Progenitor cell of endocrine pancreas (in vitro differentiated cells): ENCODE results near the gene SLC24A4. TPM values are rescaled to one million over a fixed set of nuclear protein-coding genes. Genes with fewer than 3 reads are reported as not detected.
A peak's percentile ranks its signal among the peaks of the same experiment; 100 is the strongest.

Source experiments
- DNase-seq: peaks from one replicate; pipeline ENCODE4 v3.0.0; 2021; ENCODE audit warnings: low spot score; ENCODE audit not compliant: unreplicated experiment
- H3K27ac Mint-ChIP-seq: 2 replicates; pipeline ENCODE4 v1.8.0; 2021; ENCODE audit warnings: mild to moderate bottlenecking, moderate library complexity, mixed read lengths
- H3K27me3 Mint-ChIP-seq: 2 replicates; pipeline ENCODE4 v1.8.0; 2021; ENCODE audit warnings: mixed read lengths
- H3K36me3 Mint-ChIP-seq: 2 replicates; pipeline ENCODE4 v1.8.0; 2022; ENCODE audit warnings: mixed read lengths; ENCODE audit not compliant: insufficient read depth
- H3K4me1 Mint-ChIP-seq: 2 replicates; pipeline ENCODE4 v1.8.0; 2021; ENCODE audit warnings: low read depth, mixed read lengths
- H3K4me3 Mint-ChIP-seq: 2 replicates; pipeline ENCODE4 v1.8.0; 2021; ENCODE audit warnings: low read depth, mild to moderate bottlenecking, moderate library complexity, mixed read lengths
- H3K9me3 Mint-ChIP-seq: 2 replicates; pipeline ENCODE4 v1.8.0; 2021; ENCODE audit warnings: low read depth, mixed read lengths
- total RNA-seq: library from RNA; stranded (reverse); gene quantifications from 2 replicates; pipeline ENCODE4 v1.2.1, GENCODE V29; 2021
- TF ChIP-seq, protein P1 (sequence below): fragments of 200-600 bp; sonication (generic); IDR thresholded peaks from one replicate; pipeline ENCODE4 v1.5.0; 2021; ENCODE audit warnings: antibody characterized with exemption, mild to moderate bottlenecking; ENCODE audit not compliant: unreplicated experiment

The SLC24A4 gene
- total RNA-seq, 1 donor from 2014 or later, result not detected

DNA sequence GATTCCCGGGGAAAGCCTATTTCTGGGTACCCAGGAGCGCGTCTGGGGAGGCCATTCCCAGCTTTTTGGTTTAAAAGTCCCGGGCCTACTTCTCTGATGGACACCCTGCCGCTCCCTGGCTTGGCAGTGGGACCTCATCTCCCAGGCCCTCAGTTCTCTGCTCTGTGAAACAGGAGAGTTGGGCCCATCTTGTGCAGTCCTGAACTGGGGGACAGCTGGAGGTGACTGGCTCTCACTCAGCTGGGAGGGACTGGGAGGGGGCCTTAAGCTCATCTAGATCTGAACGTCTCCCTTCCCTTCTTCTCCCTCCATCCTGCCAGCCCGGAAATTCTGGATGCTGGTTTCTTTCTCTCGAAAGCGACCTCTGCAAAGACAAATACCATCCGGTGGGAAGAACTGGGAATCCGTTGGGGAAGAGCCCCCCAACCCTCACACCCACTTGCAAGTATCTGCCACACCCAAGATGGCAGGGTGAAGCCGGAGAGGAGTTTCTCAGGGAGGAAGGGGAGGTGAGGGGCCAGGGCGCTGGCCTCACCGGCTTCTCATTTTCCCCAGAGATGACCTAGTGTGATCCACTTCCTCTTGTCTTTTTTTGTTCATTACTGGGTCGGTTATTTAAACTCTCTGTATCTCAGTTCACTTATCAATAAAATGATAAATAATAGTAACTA lies 192.0 kb downstream of the SLC24A4 start:
- TF ChIP-seq, protein P1, sequence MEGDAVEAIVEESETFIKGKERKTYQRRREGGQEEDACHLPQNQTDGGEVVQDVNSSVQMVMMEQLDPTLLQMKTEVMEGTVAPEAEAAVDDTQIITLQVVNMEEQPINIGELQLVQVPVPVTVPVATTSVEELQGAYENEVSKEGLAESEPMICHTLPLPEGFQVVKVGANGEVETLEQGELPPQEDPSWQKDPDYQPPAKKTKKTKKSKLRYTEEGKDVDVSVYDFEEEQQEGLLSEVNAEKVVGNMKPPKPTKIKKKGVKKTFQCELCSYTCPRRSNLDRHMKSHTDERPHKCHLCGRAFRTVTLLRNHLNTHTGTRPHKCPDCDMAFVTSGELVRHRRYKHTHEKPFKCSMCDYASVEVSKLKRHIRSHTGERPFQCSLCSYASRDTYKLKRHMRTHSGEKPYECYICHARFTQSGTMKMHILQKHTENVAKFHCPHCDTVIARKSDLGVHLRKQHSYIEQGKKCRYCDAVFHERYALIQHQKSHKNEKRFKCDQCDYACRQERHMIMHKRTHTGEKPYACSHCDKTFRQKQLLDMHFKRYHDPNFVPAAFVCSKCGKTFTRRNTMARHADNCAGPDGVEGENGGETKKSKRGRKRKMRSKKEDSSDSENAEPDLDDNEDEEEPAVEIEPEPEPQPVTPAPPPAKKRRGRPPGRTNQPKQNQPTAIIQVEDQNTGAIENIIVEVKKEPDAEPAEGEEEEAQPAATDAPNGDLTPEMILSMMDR, result no peak
- Mint-ChIP-seq H3K9me3 (no peaks in the 10 kb centered on the region), H3K4me1 (no peaks in the 10 kb centered on the region), H3K36me3 (no peaks in the 10 kb centered on the region), H3K27me3 (peaks cover 34% of the 10 kb centered on the region), H3K4me3 (peak overlapping the region; percentile 24), H3K27ac (no peak overlapping the region)
- DNase-seq, result no peak

DNA sequence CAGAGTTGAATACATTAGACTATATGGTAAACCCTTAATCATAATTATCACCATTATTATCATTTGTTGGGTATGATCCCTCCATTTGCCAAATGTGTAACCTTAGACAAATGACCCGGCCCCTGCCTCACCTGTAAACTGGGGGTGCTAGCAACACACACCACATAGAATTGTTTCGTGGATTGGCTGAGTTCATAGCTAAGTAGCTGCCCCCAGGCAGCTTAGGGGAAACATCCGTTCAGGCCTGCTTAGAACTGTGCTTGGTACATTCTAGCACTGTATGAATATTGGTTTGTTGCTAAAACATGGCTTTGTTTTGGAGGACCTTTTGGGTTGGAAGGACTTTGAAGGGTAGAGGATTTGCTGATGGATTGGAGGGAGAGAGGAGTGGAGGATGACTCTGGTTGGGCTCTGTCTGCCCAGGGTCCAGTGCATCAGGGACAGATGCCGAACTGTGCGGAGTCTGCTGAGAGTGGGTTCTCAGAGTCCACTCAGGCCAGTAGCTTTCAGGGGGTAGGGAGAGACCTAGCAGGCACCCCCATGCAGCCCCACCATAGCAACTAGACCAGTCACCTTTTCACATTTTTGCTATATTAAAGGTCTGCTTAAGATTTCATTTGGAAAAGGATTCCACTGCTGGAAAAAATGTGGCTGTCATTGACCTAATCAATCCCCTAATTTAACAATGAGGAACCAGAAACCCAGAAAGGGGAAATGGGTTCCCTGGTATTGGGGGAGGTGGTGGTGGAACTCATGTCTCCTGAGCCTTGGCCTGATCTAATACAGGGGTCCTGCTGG lies 192.8 kb downstream of the SLC24A4 start:
- Mint-ChIP-seq H3K4me1 (no peaks in the 10 kb centered on the region), H3K4me3 (peak overlapping the region; percentile 2), H3K27ac (no peak overlapping the region), H3K9me3 (no peaks in the 10 kb centered on the region), H3K36me3 (no peaks in the 10 kb centered on the region), H3K27me3 (peaks cover 34% of the 10 kb centered on the region)
- TF ChIP-seq, protein P1, result no peak
- no peak for DNase-seq

DNA sequence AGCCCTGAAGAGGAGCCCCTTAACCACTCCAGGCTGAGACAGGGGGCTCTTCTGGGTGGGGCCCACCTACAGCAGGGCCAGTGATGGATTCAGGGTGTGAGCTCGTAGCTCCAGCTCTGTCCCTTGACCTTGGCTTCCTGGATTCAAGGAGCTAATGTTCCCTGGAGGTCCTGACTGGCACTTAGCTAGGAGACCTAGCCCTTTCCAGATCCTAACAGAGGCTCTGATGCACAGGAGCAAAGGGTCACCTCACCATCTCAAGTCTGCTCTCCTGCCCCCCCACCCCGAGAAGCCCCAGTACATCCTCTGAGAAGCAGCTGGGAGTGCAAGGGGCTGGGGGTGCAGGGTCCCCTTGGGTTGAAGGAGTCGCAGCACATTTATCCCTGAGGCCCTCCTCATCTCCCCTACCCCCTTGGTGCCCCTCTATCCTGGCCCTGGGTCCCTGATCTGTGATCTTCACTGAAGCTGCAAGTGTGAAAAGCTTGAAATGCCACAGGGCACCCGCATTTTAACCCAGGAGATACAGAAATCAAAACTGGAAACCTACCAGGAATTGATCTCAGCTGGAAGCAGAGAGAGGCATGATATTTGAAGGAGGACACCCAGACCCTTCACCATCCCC lies 193.5 kb downstream of the SLC24A4 start:
- Mint-ChIP-seq H3K27ac (no peak overlapping the region), H3K9me3 (no peaks in the 10 kb centered on the region), H3K36me3 (no peaks in the 10 kb centered on the region), H3K4me1 (no peaks in the 10 kb centered on the region), H3K4me3 (no peak overlapping the region), H3K27me3 (peaks cover 34% of the 10 kb centered on the region)
- no peak for DNase-seq
- TF ChIP-seq, protein P1, result no peak

DNA sequence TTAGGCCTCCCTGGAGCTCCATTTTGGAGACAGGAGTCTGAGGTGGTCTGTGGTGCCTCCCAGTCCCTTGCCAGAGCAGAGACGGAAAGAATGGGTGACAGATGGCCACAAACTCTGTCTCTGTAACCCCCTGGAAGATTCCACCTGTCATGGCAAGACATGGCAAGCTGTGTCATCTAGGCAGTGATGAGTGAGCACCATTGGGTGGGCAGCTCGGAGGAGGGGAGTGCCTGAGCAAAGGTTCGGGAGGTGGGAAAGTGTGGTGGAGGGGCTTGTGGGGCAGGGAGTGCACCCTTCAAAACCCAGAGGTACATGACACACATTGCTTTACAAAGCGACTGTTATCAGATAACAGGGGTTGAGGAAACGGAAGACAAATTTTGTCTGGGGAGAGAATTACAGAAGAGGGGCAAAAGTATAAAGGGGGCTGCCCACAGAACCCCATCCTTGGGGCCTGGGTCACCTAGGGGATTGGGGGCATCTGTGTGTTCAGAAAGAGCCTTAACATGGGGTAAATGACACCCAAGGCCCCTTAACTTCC lies 194.1 kb downstream of the SLC24A4 start:
- H3K27ac Mint-ChIP-seq, result peak overlapping the region; percentile 68
- TF ChIP-seq, protein P1, result no peak
- no peak for DNase-seq
- no peaks in the 10 kb centered on the region for H3K36me3 Mint-ChIP-seq
- H3K4me1 Mint-ChIP-seq, result no peaks in the 10 kb centered on the region
- H3K27me3 Mint-ChIP-seq, result peaks cover 34% of the 10 kb centered on the region
- H3K9me3 Mint-ChIP-seq, result no peaks in the 10 kb centered on the region
- no peak overlapping the region for H3K4me3 Mint-ChIP-seq

DNA sequence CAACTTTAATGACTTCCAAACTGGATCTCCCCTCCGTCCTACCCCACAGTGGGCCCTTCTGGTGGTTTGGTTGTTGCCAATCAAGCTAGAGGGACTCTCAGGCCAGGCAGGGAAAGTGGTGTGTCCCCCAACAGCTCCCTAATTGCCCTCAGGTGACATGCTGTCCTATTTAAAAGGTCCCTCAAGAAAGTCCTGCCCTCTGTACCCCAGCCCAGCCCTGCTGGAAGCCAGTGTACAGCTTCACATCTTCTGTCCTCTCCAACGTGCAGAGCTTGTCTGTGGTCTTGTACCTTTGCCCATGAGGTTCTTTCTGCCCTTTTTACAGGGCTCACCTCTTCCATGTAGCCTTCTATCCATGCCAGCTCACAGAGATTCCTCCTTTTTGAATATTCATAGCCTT lies 194.8 kb downstream of the SLC24A4 start:
- H3K36me3 Mint-ChIP-seq, result no peaks in the 10 kb centered on the region
- H3K27me3 Mint-ChIP-seq, result peaks cover 31% of the 10 kb centered on the region
- no peak overlapping the region for H3K4me3 Mint-ChIP-seq

More for the DNA sequence above, 194.8 kb downstream of the SLC24A4 start:
- TF ChIP-seq, protein P1, result no peak
- H3K27ac Mint-ChIP-seq, result no peak overlapping the region
- no peaks in the 10 kb centered on the region for H3K9me3 Mint-ChIP-seq
- no peaks in the 10 kb centered on the region for H3K4me1 Mint-ChIP-seq
- no peak for DNase-seq
